H9 (cell line): ENCODE measurements around the gene RAB29. TPM values are rescaled to one million over a fixed set of nuclear protein-coding genes. Genes with fewer than 3 reads are reported as not detected.

Source experiments
- DNase-seq: peaks from one replicate; pipeline ENCODE4 v3.0.0-alpha.2; 2017
- H2AFZ ChIP-seq: one replicate; pipeline ENCODE4 v1.6.1; 2013; ENCODE audit warnings: mild to moderate bottlenecking, low read length, control low read depth, moderate library complexity
- H2AK5ac ChIP-seq: 2 replicates; pipeline ENCODE4 v1.6.1; 2013; ENCODE audit warnings: low read length, control low read depth, mixed read lengths; ENCODE audit not compliant: insufficient read length
- H2BK120ac ChIP-seq: one replicate; pipeline ENCODE4 v1.6.1; 2013; ENCODE audit warnings: low read depth, mild to moderate bottlenecking, low read length, control low read depth, inconsistent platforms; ENCODE audit not compliant: poor library complexity, severe bottlenecking
- H2BK12ac ChIP-seq: 2 replicates; pipeline ENCODE4 v1.6.1; 2013; ENCODE audit warnings: low read length, control low read depth, mixed read lengths, low read depth; ENCODE audit not compliant: insufficient read length
- H2BK15ac ChIP-seq: 2 replicates; pipeline ENCODE4 v1.6.1; 2013; ENCODE audit warnings: low read depth, low read length, control low read depth
- H2BK20ac ChIP-seq: one replicate; pipeline ENCODE4 v1.6.1; 2013; ENCODE audit warnings: low read depth, mild to moderate bottlenecking, low read length, control low read depth, inconsistent platforms; ENCODE audit not compliant: poor library complexity, severe bottlenecking
- H2BK5ac ChIP-seq: 2 replicates; pipeline ENCODE4 v1.6.1; 2013; ENCODE audit warnings: low read length, control low read depth, mixed read lengths; ENCODE audit not compliant: insufficient read length
- H3K14ac ChIP-seq: 2 replicates; pipeline ENCODE4 v1.6.1; 2013; ENCODE audit warnings: low read length, control low read depth; ENCODE audit not compliant: insufficient read depth
- H3K18ac ChIP-seq: 2 replicates; pipeline ENCODE4 v1.6.1; 2013; ENCODE audit warnings: low read depth, mild to moderate bottlenecking, mixed read lengths, low read length, control low read depth; ENCODE audit not compliant: insufficient read length
- H3K23ac ChIP-seq: 2 replicates; pipeline ENCODE4 v1.6.1; 2013; ENCODE audit warnings: low read length, control low read depth, mixed read lengths, low read depth; ENCODE audit not compliant: insufficient read length
- H3K23me2 ChIP-seq: 2 replicates; pipeline ENCODE4 v1.6.1; 2013; ENCODE audit warnings: low read depth, mild to moderate bottlenecking, mixed read lengths, low read length, control low read depth; ENCODE audit not compliant: insufficient read length, poor library complexity, severe bottlenecking
- H3K27ac ChIP-seq: 2 replicates; pipeline ENCODE4 v1.5.1; 2013; ENCODE audit warnings: low read length, control low read depth, mixed read lengths, low read depth; ENCODE audit not compliant: insufficient read length
- H3K27me3 ChIP-seq: 2 replicates; pipeline ENCODE4 v1.6.1; 2013; ENCODE audit warnings: low read length, control low read depth, inconsistent platforms; ENCODE audit not compliant: insufficient read depth
- H3K4ac ChIP-seq: 2 replicates; pipeline ENCODE4 v1.6.1; 2013; ENCODE audit warnings: low read depth, mild to moderate bottlenecking, control low read depth, inconsistent platforms, low read length, moderate library complexity
- H3K4me1 ChIP-seq: 2 replicates; pipeline ENCODE4 v1.6.1; 2013; ENCODE audit warnings: low read length, control low read depth, inconsistent platforms; ENCODE audit not compliant: insufficient read depth
- H3K4me2 ChIP-seq: 2 replicates; pipeline ENCODE4 v1.6.1; 2013; ENCODE audit warnings: low read length, control low read depth, mixed read lengths; ENCODE audit not compliant: insufficient read length, insufficient read depth
- H3K56ac ChIP-seq: 2 replicates; pipeline ENCODE4 v1.6.1; 2013; ENCODE audit warnings: low read depth, mild to moderate bottlenecking, mixed read lengths, low read length, control low read depth; ENCODE audit not compliant: insufficient read length
- H3K79me1 ChIP-seq: 2 replicates; pipeline ENCODE4 v1.6.1; 2013; ENCODE audit warnings: low read depth, mild to moderate bottlenecking, moderate library complexity, low read length, control low read depth, inconsistent platforms; ENCODE audit not compliant: insufficient read depth, poor library complexity, severe bottlenecking
- H3K79me2 ChIP-seq: 2 replicates; pipeline ENCODE4 v1.6.1; 2013; ENCODE audit warnings: low read length, control low read depth, inconsistent platforms; ENCODE audit not compliant: insufficient read depth
- H3K9ac ChIP-seq: 2 replicates; pipeline ENCODE4 v1.6.1; 2013; ENCODE audit warnings: low read length, control low read depth, mixed read lengths; ENCODE audit not compliant: insufficient read length; ENCODE audit errors: extremely low read depth
- H3K9me3 ChIP-seq: one replicate; pipeline ENCODE4 v1.6.1; 2013; ENCODE audit warnings: low read depth, low read length, inconsistent platforms; ENCODE audit not compliant: control insufficient read depth
- H3T11ph ChIP-seq: one replicate; pipeline ENCODE4 v1.6.1; 2013; ENCODE audit warnings: mild to moderate bottlenecking, low read length, control low read depth, inconsistent platforms
- H4K20me1 ChIP-seq: one replicate; pipeline ENCODE4 v1.6.1; 2013; ENCODE audit not compliant: control insufficient read depth, insufficient read length, insufficient read depth
- H4K5ac ChIP-seq: 2 replicates; pipeline ENCODE4 v1.6.1; 2013; ENCODE audit warnings: low read depth, mild to moderate bottlenecking, mixed read lengths, low read length, control low read depth; ENCODE audit not compliant: insufficient read length
- H4K8ac ChIP-seq: replicated peaks from 2 replicates; pipeline ENCODE4 v1.6.1; 2013; ENCODE audit warnings: low read length, control low read depth, mixed read lengths, low read depth; ENCODE audit not compliant: insufficient read length
- H4K91ac ChIP-seq: 2 replicates; pipeline ENCODE4 v1.6.1; 2013; ENCODE audit warnings: low read depth, mild to moderate bottlenecking, moderate library complexity, mixed read lengths, low read length, control low read depth; ENCODE audit not compliant: insufficient read length
- H3K27ac Mint-ChIP-seq, 3 experiments: 2 replicates in 2 of 3; 3 replicates in 1 of 3; pipeline ENCODE4 v1.8.0; 2020 to 2021; ENCODE audit warnings: mixed read lengths in 3 of 3, mild to moderate bottlenecking in 1 of 3, moderate library complexity in 1 of 3
- H3K27me3 Mint-ChIP-seq: 2 replicates; pipeline ENCODE4 v1.8.0; 2021; ENCODE audit warnings: low read depth, mild to moderate bottlenecking, moderate library complexity, mixed read lengths
- H3K36me3 Mint-ChIP-seq, 3 experiments: 2 replicates in 2 of 3; 3 replicates in 1 of 3; pipeline ENCODE4 v1.8.0; 2020 to 2021; ENCODE audit warnings: low read depth in 3 of 3, mixed read lengths in 3 of 3; ENCODE audit not compliant: insufficient read depth in 1 of 3
- H3K4me1 Mint-ChIP-seq, 2 experiments: 2 replicates each; pipeline ENCODE4 v1.8.0; 2020; ENCODE audit warnings: mixed read lengths in 2 of 2
- H3K4me3 Mint-ChIP-seq, 2 experiments: 2 replicates in 1 of 2; 3 replicates in 1 of 2; pipeline ENCODE4 v1.8.0; 2020 to 2021; ENCODE audit warnings: mild to moderate bottlenecking in 2 of 2, mixed read lengths in 2 of 2, moderate library complexity in 1 of 2
- H3K9me3 Mint-ChIP-seq, 2 experiments: 2 replicates in 1 of 2; 3 replicates in 1 of 2; pipeline ENCODE4 v1.8.0; 2020; ENCODE audit warnings: mild to moderate bottlenecking in 2 of 2, mixed read lengths in 2 of 2, moderate library complexity in 1 of 2
- total RNA-seq: library from RNA; stranded (reverse); gene quantifications from 2 replicates; pipeline ENCODE4 v1.2.1, GENCODE V29; 2021
- TF ChIP-seq, protein P1 (sequence below): fragments of 200-600 bp; sonication (generic); conservative IDR thresholded peaks from 3 replicates; pipeline ENCODE4 v1.8.0; 2021; ENCODE audit warnings: antibody characterized with exemption, mild to moderate bottlenecking

Gene RAB29
- total RNA-seq, 1 experiment from 2014 or later = 4.2 TPM

DNA sequence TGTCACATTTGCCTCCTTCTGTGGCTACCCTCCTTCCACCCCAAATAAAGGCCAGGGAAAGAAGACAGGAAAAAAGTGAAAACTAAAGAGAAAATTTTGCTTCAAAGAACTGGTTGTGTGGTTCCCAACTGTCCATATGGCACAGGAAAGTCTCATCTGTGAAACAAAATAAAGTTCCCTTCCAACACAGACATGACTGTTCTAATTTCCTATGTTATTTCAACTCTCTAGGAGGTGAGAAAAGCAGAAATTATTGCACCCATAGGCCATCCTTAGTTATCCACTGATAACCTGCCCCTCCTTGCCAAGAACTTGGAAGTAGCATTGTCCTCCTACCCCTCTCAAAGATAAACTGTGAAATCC, 8.1 kb upstream of the RAB29 start:
- H3K27ac Mint-ChIP-seq = no peak overlapping the region
- no peak overlapping the region for H3K23ac ChIP-seq
- no peak overlapping the region for H2BK120ac ChIP-seq
- H3K4ac ChIP-seq = no peak overlapping the region
- no peak for DNase-seq
- H3K9ac ChIP-seq = no peak overlapping the region
- H3K4me1 ChIP-seq = no peaks in the 10 kb centered on the region
- H3K27ac ChIP-seq = no peak overlapping the region
- H2BK15ac ChIP-seq = no peak overlapping the region
- H2AFZ ChIP-seq = no peak overlapping the region
- H3K79me1 ChIP-seq = no peaks in the 10 kb centered on the region
- H3K18ac ChIP-seq = no peak overlapping the region
- H3K36me3 Mint-ChIP-seq = no peaks in the 10 kb centered on the region
- no peaks in the 10 kb centered on the region; the same call in 1 of the 2 replicates for H3K27me3 Mint-ChIP-seq
- H3K27me3 ChIP-seq = no peaks in the 10 kb centered on the region
- no peak overlapping the region for H4K5ac ChIP-seq
- H3K14ac ChIP-seq = no peak overlapping the region; the same call in 1 of the 2 replicates
- no peak overlapping the region for H4K8ac ChIP-seq
- no peaks in the 10 kb centered on the region for H3K4me1 Mint-ChIP-seq
- H3K9me3 Mint-ChIP-seq = no peaks in the 10 kb centered on the region
- TF ChIP-seq, protein P1, sequence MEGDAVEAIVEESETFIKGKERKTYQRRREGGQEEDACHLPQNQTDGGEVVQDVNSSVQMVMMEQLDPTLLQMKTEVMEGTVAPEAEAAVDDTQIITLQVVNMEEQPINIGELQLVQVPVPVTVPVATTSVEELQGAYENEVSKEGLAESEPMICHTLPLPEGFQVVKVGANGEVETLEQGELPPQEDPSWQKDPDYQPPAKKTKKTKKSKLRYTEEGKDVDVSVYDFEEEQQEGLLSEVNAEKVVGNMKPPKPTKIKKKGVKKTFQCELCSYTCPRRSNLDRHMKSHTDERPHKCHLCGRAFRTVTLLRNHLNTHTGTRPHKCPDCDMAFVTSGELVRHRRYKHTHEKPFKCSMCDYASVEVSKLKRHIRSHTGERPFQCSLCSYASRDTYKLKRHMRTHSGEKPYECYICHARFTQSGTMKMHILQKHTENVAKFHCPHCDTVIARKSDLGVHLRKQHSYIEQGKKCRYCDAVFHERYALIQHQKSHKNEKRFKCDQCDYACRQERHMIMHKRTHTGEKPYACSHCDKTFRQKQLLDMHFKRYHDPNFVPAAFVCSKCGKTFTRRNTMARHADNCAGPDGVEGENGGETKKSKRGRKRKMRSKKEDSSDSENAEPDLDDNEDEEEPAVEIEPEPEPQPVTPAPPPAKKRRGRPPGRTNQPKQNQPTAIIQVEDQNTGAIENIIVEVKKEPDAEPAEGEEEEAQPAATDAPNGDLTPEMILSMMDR = no peak
- H3K4me3 Mint-ChIP-seq = no peak overlapping the region
- no peak overlapping the region for H4K91ac ChIP-seq
- H3K4me2 ChIP-seq = no peak overlapping the region
- H3K9me3 ChIP-seq = no peaks in the 10 kb centered on the region
- H3K56ac ChIP-seq = no peak overlapping the region
- H2BK20ac ChIP-seq = no peak overlapping the region
- no peak overlapping the region for H3T11ph ChIP-seq
- H2BK12ac ChIP-seq = no peak overlapping the region
- no peaks in the 10 kb centered on the region for H3K79me2 ChIP-seq
- H3K23me2 ChIP-seq = no peaks in the 10 kb centered on the region
- no peak overlapping the region for H2BK5ac ChIP-seq
- H4K20me1 ChIP-seq = no peaks in the 10 kb centered on the region
- H2AK5ac ChIP-seq = no peak overlapping the region
